K562 (cell line): ENCODE measurements around the gene PLAGL1. TPM values are rescaled to one million over a fixed set of nuclear protein-coding genes. Genes with fewer than 3 reads are reported as not detected.

ENCODE experiments used
- polyA plus RNA-seq, 8 experiments: library from polyadenylated mRNA; depleted of rRNA in 4 of 8; stranded (reverse) in 5 of 8; unstranded in 3 of 8; fragments of >200 nt; fragmentation: Nextera tagmentation in 2 of 8; fragmentation: Illumina TruSeq in 1 of 8; extraction: Ambion mirVana in 2 of 8; extraction: Trizol in 1 of 8; gene quantifications; 2 replicates each; pipeline versions ENCODE4 v1.2.1 to v1.2.3, GENCODE V29; 2011 to 2014; ENCODE audit warnings: inconsistent platforms in 1 of 8, missing spikeins in 1 of 8
- small RNA-seq: library from RNA; depleted of rRNA; stranded (forward); fragments of <200 nt; gene quantifications from one replicate; pipeline ENCODE3, GENCODE V24; 2014
- total RNA-seq, 7 experiments: library from RNA; depleted of rRNA in 6 of 7; stranded (reverse); fragments of >200 nt in 6 of 7; fragmentation: Illumina TruSeq in 2 of 7; extraction: Trizol in 2 of 7; gene quantifications; 2 replicates each; pipeline versions ENCODE4 v1.2.1 to v1.2.3, GENCODE V29; 2011 to 2021; ENCODE audit warnings: low replicate concordance in 1 of 7

Gene PLAGL1
- total and polyA plus RNA-seq, 9 of the 15 experiments (the other 6 are each of a cell fraction or from before 2014, with no cell fraction given): 4.9 to 29.6 (median 13.2) TPM

Small RNA genes lying within 50 kb of the gene (small RNA-seq; reads per million reads assigned to genes)
- not detected for gene RF02143

Other genes starting within 250 kb of the PLAGL1 start
- gene LTV1, start 164.9 kb downstream of the PLAGL1 start, total RNA-seq (2014; rRNA removed): 66.8 and 80.1 TPM in 2 replicates
- gene LTV1, start 164.9 kb downstream of the PLAGL1 start, total RNA-seq (2014; rRNA removed; fragmentation: Illumina TruSeq; extraction: Trizol): 119 and 142 TPM in 2 replicates
- gene LTV1, start 164.9 kb downstream of the PLAGL1 start, total RNA-seq (2015; rRNA removed; fragmentation: Illumina TruSeq; extraction: Trizol): 140 and 148 TPM in 2 replicates
- 65.7 and 70.7 TPM in 2 replicates for gene LTV1, start 164.9 kb downstream of the PLAGL1 start, total RNA-seq (2021)
- 35.9 and 57.9 TPM in 2 replicates for gene LTV1, start 164.9 kb downstream of the PLAGL1 start, polyA plus RNA-seq (2011; rRNA removed)
- 114 and 123 TPM in 2 replicates for gene LTV1, start 164.9 kb downstream of the PLAGL1 start, polyA plus RNA-seq (2014; fragmentation: Illumina TruSeq; extraction: Trizol)
- gene LTV1, start 164.9 kb downstream of the PLAGL1 start, polyA plus RNA-seq (2014; fragmentation: Nextera tagmentation; extraction: Ambion mirVana): 100 to 1,000 TPM in 1 of 2 experiments, 10 to 100 TPM in 1; 88.3 to 162 TPM
- 123 and 141 TPM in 2 replicates for gene LTV1, start 164.9 kb downstream of the PLAGL1 start, polyA plus RNA-seq (2014; rRNA removed)
- gene ZC2HC1B, start 143.8 kb downstream of the PLAGL1 start, total RNA-seq (2014; rRNA removed): not detected in 2 replicates
- gene ZC2HC1B, start 143.8 kb downstream of the PLAGL1 start, total RNA-seq (2014; rRNA removed; fragmentation: Illumina TruSeq; extraction: Trizol): not detected in 2 replicates
- gene ZC2HC1B, start 143.8 kb downstream of the PLAGL1 start, total RNA-seq (2015; rRNA removed; fragmentation: Illumina TruSeq; extraction: Trizol): not detected in 2 replicates
- not detected in 2 replicates for gene ZC2HC1B, start 143.8 kb downstream of the PLAGL1 start, total RNA-seq (2021)
- not detected in 2 replicates for gene ZC2HC1B, start 143.8 kb downstream of the PLAGL1 start, polyA plus RNA-seq (2011; rRNA removed)
- not detected in 2 replicates for gene ZC2HC1B, start 143.8 kb downstream of the PLAGL1 start, polyA plus RNA-seq (2014; fragmentation: Illumina TruSeq; extraction: Trizol)
- not detected for gene ZC2HC1B, start 143.8 kb downstream of the PLAGL1 start, polyA plus RNA-seq (2014; fragmentation: Nextera tagmentation; extraction: Ambion mirVana)
- not detected in 2 replicates for gene ZC2HC1B, start 143.8 kb downstream of the PLAGL1 start, polyA plus RNA-seq (2014; rRNA removed)
- gene SF3B5, start 87.3 kb upstream of the PLAGL1 start, total RNA-seq (2014; rRNA removed): 292 and 479 TPM in 2 replicates
- 133 and 238 TPM in 2 replicates for gene SF3B5, start 87.3 kb upstream of the PLAGL1 start, total RNA-seq (2014; rRNA removed; fragmentation: Illumina TruSeq; extraction: Trizol)
- 337 and 357 TPM in 2 replicates for gene SF3B5, start 87.3 kb upstream of the PLAGL1 start, total RNA-seq (2015; rRNA removed; fragmentation: Illumina TruSeq; extraction: Trizol)
- gene SF3B5, start 87.3 kb upstream of the PLAGL1 start, total RNA-seq (2021): 399 and 440 TPM in 2 replicates
- 407 and 453 TPM in 2 replicates for gene SF3B5, start 87.3 kb upstream of the PLAGL1 start, polyA plus RNA-seq (2011; rRNA removed)
- gene SF3B5, start 87.3 kb upstream of the PLAGL1 start, polyA plus RNA-seq (2014; fragmentation: Illumina TruSeq; extraction: Trizol): 538 and 635 TPM in 2 replicates
- gene SF3B5, start 87.3 kb upstream of the PLAGL1 start, polyA plus RNA-seq (2014; fragmentation: Nextera tagmentation; extraction: Ambion mirVana): 1,000 to 10,000 TPM; 1,065 to 1,211 TPM
- 552 and 569 TPM in 2 replicates for gene SF3B5, start 87.3 kb upstream of the PLAGL1 start, polyA plus RNA-seq (2014; rRNA removed)
- 0.73 and 0.86 TPM in 2 replicates for gene STX11, start 142.3 kb upstream of the PLAGL1 start, total RNA-seq (2014; rRNA removed)
- 0.29 and 0.45 TPM in 2 replicates for gene STX11, start 142.3 kb upstream of the PLAGL1 start, total RNA-seq (2014; rRNA removed; fragmentation: Illumina TruSeq; extraction: Trizol)
- gene STX11, start 142.3 kb upstream of the PLAGL1 start, total RNA-seq (2015; rRNA removed; fragmentation: Illumina TruSeq; extraction: Trizol): 0.51 and 0.53 TPM in 2 replicates
- 0.47 and 0.51 TPM in 2 replicates for gene STX11, start 142.3 kb upstream of the PLAGL1 start, total RNA-seq (2021)
- gene STX11, start 142.3 kb upstream of the PLAGL1 start, polyA plus RNA-seq (2011; rRNA removed): 0.40 and 1.2 TPM in 2 replicates
- gene STX11, start 142.3 kb upstream of the PLAGL1 start, polyA plus RNA-seq (2014; fragmentation: Illumina TruSeq; extraction: Trizol): 0.54 and 0.56 TPM in 2 replicates
- under 1 TPM; 0.06 to 0.07 TPM for gene STX11, start 142.3 kb upstream of the PLAGL1 start, polyA plus RNA-seq (2014; fragmentation: Nextera tagmentation; extraction: Ambion mirVana)
- gene STX11, start 142.3 kb upstream of the PLAGL1 start, polyA plus RNA-seq (2014; rRNA removed): 0.29 and 1.6 TPM in 2 replicates